HL-60 (cell line): Measurements from ENCODE around the gene SORCS2.

Experiments
- DNase-seq, 2 experiments: peaks; one replicate each; pipeline ENCODE4 v3.0.0-alpha.2; 2010 to 2020; ENCODE audit warnings: low read depth in 1 of 2, low spot score in 1 of 2
- H3K27ac ChIP-seq: fragments of 250-450 bp; sonication (Bioruptor Pico); replicated peaks from 2 replicates; pipeline ENCODE4 v1.5.1; 2020; ENCODE audit warnings: mild to moderate bottlenecking, moderate library complexity
- H3K27me3 ChIP-seq: fragments of 250-450 bp; sonication (Bioruptor Pico); 2 replicates; pipeline ENCODE4 v1.5.1; 2021; ENCODE audit warnings: mild to moderate bottlenecking, moderate library complexity; ENCODE audit not compliant: insufficient read depth, poor library complexity, severe bottlenecking
- H3K4me3 ChIP-seq: replicated peaks from 2 replicates; pipeline ENCODE4 v1.5.1; 2011; ENCODE audit warnings: mild to moderate bottlenecking, control low read depth, low read length; ENCODE audit not compliant: insufficient read depth
- CTCF ChIP-seq: IDR thresholded peaks from one replicate; pipeline ENCODE4 v1.5.1; 2011; ENCODE audit warnings: low read length, control low read depth, inconsistent platforms; ENCODE audit not compliant: insufficient read depth
- GABPA ChIP-seq: IDR thresholded peaks from 2 replicates; pipeline ENCODE4 v1.6.1; 2012; ENCODE audit warnings: low read depth
- POLR2AphosphoS5 ChIP-seq: IDR thresholded peaks from 2 replicates; pipeline ENCODE4 v1.6.1; 2012; ENCODE audit warnings: low read depth
- REST ChIP-seq: IDR thresholded peaks from 2 replicates; pipeline ENCODE4 v1.6.1; 2012; ENCODE audit warnings: low read depth; ENCODE audit not compliant: insufficient replicate concordance
- SPI1 ChIP-seq: IDR thresholded peaks from 2 replicates; pipeline ENCODE4 v1.6.1; 2012; ENCODE audit warnings: low read depth, mild to moderate bottlenecking, borderline replicate concordance

SORCS2 gene

GRCh38 chr4:7400671-7401298, 208.4 kb downstream of the SORCS2 start:
- no peak for DNase-seq
- no peak for TF ChIP-seq GABPA
- no peak for TF ChIP-seq POLR2AphosphoS5
- no peak for TF ChIP-seq REST
- TF ChIP-seq SPI1: no peak
- TF ChIP-seq CTCF: no peak
- Histone ChIP-seq H3K27ac (no peak overlapping the region), H3K4me3 (no peak overlapping the region), H3K27me3 (peaks cover 18% of the 10 kb centered on the region)

GRCh38 chr4:7402526-7402925, 210.2 kb downstream of the SORCS2 start:
- no peak for DNase-seq
- Histone ChIP-seq H3K27ac (no peak overlapping the region), H3K27me3 (peaks cover 13% of the 10 kb centered on the region), H3K4me3 (no peak overlapping the region)
- TF ChIP-seq GABPA (no peak), POLR2AphosphoS5 (no peak), SPI1 (no peak), CTCF (no peak), REST (no peak)

GRCh38 chr4:7403001-7403400, 210.7 kb downstream of the SORCS2 start:
- Histone ChIP-seq H3K27ac (no peak overlapping the region), H3K4me3 (no peak overlapping the region), H3K27me3 (peaks cover 9% of the 10 kb centered on the region)
- TF ChIP-seq REST: no peak
- TF ChIP-seq SPI1: no peak
- no peak for TF ChIP-seq GABPA
- TF ChIP-seq CTCF: no peak
- TF ChIP-seq POLR2AphosphoS5: no peak
- no peak for DNase-seq
